Kidney tubule cell (primary cell): ENCODE data around the gene SLC22A23.
A peak's percentile ranks its signal among the peaks of the same experiment; 100 is the strongest.

Experiments
- DNase-seq: peaks from one replicate; pipeline ENCODE4 v3.0.0-alpha.2; 2018; ENCODE audit warnings: low spot score

SLC22A23 gene

GRCh38 chr6:3331971-3332370 lies 124.9 kb downstream of the SLC22A23 start:
- no peak for DNase-seq

- no peak for DNase-seq
These were observed 125.4 kb downstream of the SLC22A23 start for GRCh38 chr6:3331494-3331893.

GRCh38 chr6:3330199-3330598 lies 126.7 kb downstream of the SLC22A23 start:
- no peak for DNase-seq

GRCh38 chr6:3329393-3330051 lies 127.3 kb downstream of the SLC22A23 start:
- no peak for DNase-seq

- DNase-seq, result no peak
These were observed 128.1 kb downstream of the SLC22A23 start for GRCh38 chr6:3328796-3329195.

GRCh38 chr6:3328145-3328544 lies 128.7 kb downstream of the SLC22A23 start:
- no peak for DNase-seq

- DNase-seq, result no peak
These were observed 129.4 kb downstream of the SLC22A23 start for GRCh38 chr6:3327403-3327802.

- DNase-seq, result no peak
These were observed 129.9 kb downstream of the SLC22A23 start for GRCh38 chr6:3326981-3327380.

GRCh38 chr6:3326184-3326971 lies 130.5 kb downstream of the SLC22A23 start:
- DNase-seq, result no peak

- peak; percentile 40 for DNase-seq
These were observed 131.6 kb downstream of the SLC22A23 start for GRCh38 chr6:3325210-3325609.

GRCh38 chr6:3324262-3324942 lies 132.4 kb downstream of the SLC22A23 start:
- peak; percentile 91 for DNase-seq

GRCh38 chr6:3323696-3324261 lies 133.1 kb downstream of the SLC22A23 start:
- DNase-seq, result no peak

GRCh38 chr6:3323148-3323547 lies 133.7 kb downstream of the SLC22A23 start:
- DNase-seq, result no peak

- no peak for DNase-seq
These were observed 134.4 kb downstream of the SLC22A23 start for GRCh38 chr6:3322366-3322890.

- DNase-seq, result no peak
These were observed 135.0 kb downstream of the SLC22A23 start for GRCh38 chr6:3321875-3322274.

- DNase-seq, result no peak
These were observed 135.8 kb downstream of the SLC22A23 start for GRCh38 chr6:3321042-3321441.

GRCh38 chr6:3320238-3320811 lies 136.5 kb downstream of the SLC22A23 start:
- no peak for DNase-seq

GRCh38 chr6:3319610-3320200 lies 137.1 kb downstream of the SLC22A23 start:
- DNase-seq, result peak; percentile 39

GRCh38 chr6:3318821-3319540 lies 137.9 kb downstream of the SLC22A23 start:
- no peak for DNase-seq

- DNase-seq, result no peak
These were observed 138.6 kb downstream of the SLC22A23 start for GRCh38 chr6:3318226-3318625.

GRCh38 chr6:3317741-3318211 lies 139.1 kb downstream of the SLC22A23 start:
- DNase-seq, result no peak
